NCI-H774 (cell line): ENCODE results near the gene SYCE1L.
"Not testable (repeated sequence)": the region's sequence is repeated elsewhere in the genome, so short reads cannot be mapped to it uniquely, and the experiment has no call there.

Experiments
- DNase-seq: peaks from one replicate; lab custom pipeline; 2025; lab: John Stamatoyannopoulos, UW

The SYCE1L gene

DNA sequence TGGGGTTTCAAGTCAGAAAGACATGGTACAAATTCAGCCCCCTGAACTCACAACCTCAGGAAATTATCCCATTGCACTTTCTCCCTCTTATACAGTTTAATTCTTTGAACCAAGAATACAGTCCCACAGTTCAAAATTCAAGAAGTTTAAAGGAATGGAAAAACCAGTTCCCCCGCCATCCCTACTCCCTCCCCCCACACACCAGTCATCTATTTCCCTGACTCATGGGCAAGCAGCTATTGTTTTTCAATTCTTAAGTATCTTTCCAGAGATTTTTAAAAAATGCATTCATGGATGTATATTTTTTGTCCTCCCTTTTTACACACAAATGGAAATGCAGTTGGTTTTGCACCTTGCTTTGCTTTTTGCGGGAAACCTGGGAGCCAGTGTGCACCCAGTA, 7.3 kb downstream of the SYCE1L start:
- no peak for DNase-seq

DNA sequence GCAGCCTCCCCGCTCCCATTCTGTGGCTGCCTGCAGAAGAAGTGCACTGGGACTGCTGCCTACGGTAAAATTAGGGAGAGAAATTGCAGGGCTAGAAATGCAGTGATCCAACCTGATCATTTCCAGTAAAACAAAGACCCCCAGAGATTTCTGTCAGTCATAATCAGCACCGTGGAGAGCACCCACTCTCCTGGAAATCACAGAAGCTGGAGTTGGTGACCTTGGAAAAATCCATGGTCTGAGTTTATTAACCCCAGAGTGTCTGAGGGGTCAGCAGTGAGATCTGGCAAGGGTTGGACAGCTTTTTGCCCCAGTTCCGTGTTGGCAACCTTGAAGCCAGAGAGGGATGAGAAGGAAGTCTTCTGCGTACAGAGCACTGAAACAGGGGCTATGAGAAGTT, 7.8 kb downstream of the SYCE1L start:
- DNase-seq, result no peak

DNA sequence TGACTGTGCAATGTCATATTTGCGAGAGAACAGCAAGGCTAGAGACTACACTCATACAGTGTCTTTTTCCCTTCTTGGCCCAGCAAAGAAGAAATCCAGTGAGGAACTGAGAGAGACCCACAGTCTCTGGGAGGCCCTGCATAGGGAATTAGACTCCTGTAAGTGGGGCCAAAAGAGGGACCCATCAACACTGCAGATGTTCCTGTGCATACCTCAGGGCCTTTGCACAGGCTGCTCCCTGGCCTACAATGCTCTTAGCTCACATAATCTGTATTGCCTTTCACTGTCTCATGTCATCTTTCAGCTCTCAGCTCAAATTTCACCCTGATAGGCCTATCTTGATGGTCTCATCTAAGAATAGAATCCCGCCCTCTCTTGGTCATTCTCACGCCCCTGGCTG, 9.2 kb downstream of the SYCE1L start:
- DNase-seq, result no peak

DNA sequence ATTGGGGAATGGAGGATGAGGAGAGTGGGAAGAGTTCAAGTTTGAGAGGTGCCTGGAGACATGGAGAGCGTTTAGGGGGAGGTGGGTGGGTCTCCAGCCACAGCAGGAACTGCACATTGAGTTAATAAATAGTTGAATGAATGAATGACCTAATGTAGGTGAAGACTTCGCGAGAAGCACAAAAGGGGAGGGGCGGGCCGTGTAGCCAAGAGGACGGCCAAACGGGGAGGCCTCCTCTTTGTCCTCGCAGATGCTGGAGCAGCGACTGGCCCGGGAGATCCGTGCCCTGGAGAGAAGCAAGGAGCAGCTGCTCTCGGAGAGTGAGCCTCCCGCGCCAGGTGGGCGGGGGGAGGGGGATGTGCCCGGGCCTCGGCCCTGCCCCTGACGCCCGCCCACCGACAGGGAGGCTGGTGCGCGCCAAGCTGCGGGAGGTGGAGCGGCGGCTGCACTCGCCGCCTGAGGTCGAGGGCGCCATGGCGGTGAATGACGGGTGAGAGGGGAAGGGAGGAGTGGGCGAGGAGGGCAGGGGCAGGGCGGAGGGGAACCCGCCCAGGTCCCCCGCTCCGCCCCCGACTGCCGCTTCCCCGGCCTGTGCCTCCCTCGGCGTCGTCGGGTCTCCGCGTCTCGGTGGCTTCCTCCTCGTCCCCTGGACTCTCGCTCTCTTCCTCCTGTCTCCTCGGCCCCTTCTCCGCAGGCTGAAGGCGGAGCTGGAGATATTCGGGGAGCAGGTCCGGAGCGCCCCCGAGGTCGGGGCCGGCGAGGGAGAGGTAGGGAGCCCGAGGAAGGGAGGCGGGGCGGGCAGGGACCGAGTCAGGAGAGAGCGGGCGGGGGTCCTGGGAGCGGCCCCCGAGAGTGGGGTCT, 12.9 kb downstream of the SYCE1L start:
- peak; percentile 75 for DNase-seq

DNA sequence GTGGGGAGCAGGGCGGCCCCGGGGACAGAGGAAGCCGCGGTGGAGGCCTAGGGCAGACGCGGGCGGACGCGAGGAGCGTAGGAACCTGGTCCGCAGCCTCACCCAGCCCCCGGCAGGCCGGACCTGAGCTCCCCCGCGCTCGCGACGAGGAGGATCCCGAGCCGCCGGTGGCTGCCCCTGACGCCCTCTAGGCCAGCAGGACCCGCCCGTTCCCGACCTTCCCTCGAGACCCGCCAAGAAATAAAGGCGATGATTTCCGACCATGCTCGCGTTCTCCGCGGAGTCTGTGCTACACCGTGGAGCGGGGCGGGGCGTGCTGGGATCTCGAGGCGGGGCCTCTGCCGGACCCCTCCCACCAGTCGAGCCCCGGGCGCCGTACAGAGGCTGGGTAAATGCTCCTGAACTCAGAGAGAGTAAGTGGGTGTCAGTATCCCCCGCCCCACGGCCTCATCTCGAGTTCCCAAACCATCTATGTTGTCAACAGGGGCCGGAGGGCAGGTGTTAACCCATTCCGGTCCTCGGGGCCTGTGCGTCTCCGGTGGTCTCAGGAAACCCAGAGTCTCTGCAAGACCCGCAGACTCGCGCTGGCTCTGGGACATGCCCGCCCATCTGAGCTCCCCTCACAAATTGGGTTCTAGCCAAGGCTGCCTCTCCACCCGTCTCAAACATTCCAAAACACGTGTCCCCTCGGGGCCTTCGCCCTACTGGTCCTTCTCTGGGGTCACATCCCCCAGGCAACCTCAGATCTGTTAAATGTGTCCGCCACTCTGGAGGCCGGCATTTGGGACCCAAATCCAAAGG, 13.7 kb downstream of the SYCE1L start:
- DNase-seq, result peak; percentile 42

DNA sequence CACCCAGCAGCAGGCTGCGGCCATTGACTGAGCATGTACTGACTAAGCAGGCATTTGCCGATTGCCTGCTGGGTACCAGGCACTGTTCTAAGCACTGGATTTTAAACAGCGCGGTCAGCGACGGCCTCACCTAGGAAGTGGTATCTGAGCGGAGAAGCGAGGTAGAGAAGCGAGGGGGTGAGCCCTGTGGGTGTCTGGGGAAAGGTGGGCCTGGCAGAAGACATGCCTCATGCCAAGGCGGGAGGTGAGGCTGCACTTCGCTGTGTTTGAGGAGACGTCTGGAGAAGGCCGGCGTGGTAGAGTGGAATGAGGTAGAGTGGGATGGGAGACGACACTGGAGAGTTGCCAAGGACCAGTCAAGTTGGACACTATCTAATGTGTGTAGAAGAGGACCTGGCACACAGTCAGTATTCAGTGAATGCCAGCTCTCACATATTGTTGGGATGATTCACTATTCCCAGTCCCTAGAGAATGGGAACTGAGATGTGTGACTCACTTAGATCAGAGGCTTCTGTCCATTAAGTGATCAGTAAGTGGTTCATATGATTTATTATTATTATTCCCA, 14.4 kb downstream of the SYCE1L start:
- no peak for DNase-seq

DNA sequence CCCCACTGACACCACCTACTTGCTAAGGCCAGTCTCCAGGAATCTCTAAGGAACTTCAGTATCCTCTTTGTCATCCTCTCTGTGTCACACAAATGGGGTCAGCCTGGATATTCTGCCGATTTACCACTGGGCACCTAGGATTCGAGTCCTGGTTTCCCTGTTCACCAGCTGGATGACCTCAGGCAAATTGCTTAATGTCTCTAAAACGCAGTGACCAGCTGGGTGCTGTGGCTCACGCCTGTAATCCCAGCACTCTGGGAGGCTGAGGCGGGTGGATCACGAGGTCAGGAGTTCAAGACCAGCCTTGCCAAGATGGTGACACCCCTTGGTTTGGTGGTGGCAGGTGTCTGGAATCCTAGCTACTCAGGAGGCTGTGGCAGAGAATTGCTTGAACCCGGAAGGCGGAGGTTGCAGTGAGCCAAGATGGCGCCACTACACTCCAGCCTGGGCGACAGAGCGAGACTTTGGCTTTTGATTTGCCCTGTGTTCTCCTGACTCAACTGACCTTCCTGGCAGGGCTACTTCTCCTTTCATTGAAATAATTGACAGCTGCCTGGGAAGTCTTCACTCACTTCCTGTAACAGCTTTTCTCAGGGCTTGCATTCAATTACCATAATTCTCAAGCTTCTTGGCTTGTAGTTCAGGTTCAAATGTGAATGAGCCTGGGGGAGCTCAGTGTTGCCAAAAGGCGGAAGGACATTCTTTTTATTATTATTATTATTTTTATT, 15.4 kb downstream of the SYCE1L start:
- no peak for DNase-seq

DNA sequence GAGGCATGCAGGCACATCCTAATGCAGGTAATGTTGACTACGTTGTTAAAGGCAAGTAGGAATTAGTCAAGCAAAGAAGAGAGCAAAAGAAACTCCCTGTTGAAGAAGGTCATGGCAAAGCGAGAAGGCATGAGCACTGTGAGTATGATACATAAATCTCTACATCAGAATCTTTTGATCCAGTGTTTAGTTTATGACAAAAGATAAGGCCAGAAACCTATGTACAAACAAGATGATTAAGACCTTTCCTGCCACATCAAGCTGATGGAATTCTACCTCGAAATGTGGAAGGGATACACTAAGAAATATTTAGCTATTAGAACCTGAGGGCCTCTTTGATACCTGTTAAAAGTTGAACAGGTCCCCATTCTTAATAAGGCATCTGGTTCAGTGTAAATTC, 20.2 kb downstream of the SYCE1L start:
- DNase-seq, result no peak

DNA sequence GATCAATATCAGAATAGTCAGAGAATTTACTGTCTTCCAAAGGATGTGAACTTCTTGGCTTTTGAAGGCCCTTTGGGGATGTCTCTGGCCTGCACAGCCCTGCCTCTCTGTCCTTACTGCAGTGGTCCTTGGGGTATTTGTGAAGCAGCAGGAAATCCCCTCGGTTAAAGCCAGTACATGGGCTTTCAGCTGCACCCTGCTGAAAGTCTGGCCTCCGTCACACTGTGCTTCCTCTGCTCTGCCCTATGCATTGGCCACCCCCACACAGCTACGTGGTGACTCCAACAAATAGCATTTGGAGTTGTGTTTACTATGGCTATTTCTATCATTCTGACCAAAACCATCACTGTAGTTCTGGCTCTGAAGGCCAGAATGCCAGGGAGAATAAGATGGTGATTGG, 21.2 kb downstream of the SYCE1L start:
- no peak for DNase-seq

DNA sequence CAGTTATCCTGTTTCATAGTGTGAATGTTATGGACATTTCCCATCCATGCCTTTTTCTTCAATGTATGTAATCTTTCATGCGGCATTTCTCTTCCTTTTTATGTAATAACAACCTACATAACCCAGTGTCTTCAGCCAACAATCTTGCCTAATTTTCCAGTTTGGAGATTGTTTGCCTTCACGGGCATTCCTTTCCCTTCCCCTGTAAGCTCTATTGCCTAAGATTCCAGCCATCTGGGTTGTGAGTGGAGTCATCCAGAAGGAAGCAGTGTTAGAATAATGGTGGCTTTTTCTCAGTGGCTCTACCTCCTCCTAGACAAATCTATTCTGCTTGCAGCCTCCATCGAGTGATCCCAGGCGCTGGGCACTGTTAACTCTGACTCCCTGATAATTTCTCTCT, 22.3 kb downstream of the SYCE1L start:
- DNase-seq, result no peak

DNA sequence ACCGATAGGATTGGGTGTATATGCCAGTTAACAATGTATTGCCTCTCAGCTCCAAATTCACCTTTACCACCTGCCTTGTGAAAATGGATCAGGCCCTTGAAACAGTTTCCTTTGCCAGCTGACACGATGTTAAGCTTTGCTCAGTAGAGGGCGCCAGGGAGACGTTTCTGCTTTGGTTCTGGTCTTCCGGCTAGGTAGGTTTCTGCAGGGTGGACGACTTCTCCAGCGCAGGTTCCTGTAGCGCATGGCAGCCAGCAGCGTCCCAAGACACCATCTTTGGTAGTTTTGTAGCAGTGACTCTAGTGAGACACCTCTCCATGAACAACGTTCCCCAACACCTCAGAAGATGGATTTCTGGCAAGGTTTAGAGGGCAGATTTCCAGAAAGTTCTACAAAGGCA, 24.0 kb downstream of the SYCE1L start:
- DNase-seq, result no peak

DNA sequence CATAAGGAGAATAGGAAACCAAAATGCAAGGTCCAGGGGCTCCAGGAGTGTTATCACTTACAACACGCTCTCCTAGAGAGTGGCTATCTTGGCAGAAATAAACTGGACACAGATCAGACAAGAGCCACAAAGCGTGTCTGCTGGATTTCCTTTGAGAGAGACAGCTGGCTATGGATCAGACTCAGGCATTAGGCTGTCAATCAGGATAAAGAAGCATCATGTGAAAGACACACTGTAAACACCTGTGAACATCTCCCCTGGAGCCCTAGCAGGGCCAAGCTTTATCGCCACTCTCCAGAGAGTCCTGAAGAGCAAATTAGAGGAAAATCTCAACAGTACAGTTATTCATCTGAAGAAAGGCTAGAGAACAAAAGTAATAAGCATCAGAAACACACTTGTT, 26.0 kb downstream of the SYCE1L start:
- no peak for DNase-seq

DNA sequence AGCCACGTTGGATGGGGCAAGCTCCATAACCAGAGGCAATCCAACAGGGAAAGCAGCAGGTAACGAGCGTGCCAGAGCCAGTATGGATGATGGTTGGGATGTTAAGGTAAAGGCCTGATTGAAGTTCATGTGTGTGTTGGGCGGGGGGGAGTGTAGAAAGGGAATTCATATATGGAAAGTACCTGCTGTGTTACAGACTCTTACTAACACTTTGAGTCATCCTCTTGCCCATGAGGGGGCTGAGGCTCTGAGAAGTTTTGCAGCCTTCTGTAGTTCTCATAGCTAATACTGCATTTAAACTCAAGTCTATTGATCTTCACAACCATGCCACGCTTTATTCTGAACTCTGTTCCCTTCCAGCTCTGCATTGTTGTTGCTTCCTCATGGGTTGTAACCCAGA, 28.5 kb downstream of the SYCE1L start:
- no peak for DNase-seq

DNA sequence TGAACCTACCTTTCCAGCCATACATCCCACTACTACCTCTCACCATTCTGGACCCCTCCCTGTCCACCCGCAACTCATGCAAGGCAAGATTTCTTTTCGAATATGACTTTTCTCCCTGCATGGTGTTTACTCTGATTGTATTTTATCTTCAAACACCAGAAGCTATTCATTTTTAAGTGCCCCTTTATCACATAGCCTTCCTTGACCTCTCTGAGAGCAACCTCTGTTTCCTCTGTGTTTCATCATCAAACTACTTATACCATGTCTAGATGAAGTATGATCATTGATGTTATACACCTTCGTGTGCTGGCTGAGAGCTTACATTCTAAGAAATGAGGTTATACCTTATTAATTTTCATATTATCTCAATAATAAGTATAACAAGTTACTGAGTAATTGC, 31.8 kb downstream of the SYCE1L start:
- DNase-seq, result no peak

DNA sequence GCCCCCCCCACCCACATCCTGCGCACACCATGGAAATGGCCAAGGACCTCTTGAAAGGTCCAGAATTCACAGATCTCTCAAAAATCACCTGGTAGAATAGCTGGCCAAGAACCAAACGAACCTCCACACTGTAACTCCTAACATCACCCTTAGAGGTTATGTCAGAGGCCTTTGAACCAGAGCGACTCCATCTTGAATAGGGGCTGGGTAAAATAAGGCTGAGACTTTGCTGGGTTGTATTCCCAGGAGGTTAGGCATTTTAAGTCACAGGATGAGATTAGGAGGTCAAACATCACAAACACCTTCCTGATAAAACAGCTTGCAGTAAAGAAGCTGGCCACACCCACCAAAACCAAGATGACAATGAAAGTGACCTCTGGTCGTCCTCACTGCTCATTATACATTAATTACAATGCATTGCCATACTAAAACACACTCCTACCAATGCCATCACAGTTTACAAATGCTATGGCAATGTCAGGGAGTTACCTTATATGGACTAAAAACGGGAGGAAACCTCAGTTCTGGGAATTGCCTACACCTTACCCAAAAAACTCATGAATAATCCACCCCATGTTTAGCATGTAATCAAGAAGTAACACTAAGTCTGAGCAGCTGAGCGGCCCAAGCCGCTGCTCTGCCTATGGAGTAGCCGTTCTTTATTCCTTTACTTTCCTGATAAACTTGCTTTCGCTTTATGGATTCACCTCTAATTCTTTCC, 34.8 kb downstream of the SYCE1L start:
- DNase-seq, result no peak

DNA sequence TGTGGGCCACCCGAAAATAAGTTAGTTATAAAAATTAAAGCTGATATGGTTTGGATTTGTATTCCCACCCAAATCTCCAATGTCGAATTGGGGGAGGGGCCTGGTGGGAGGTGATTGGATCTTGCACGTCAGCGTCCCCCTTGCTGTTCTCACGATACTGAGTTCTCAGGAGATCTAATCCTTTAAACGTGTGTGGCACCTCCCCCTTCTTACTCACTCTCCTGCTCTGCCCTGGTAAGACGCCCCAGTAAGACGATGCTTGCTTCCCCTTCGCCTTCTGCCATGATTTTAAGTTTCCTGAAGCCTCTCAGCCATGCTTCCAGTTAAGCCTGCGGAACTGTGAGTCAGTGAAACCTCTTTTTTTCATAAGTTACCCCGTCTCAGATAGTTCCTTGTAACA, 35.4 kb downstream of the SYCE1L start:
- DNase-seq, result no peak

DNA sequence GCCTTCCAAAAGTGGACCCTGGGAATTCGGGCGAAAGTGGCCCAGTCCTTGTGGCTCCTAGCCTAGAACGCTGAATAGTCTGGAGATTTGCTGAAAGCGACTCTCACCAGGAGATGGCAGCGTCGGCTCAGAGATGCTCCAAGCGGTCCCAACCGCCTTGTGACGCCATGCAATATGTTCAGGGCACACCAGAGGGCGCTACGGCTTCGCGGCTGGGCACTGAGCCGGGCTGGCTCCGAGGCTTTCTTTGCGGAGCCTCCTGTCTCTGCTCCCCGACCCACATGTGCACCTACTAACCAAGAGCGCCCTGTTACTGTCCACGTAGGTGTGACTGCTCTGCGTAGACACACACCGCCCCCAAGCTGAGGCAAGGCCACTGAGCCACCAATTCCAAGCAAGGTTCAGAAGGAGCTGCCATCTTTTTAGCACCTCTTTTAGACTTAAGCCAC, 36.9 kb downstream of the SYCE1L start:
- peak; percentile 66 for DNase-seq

DNA sequence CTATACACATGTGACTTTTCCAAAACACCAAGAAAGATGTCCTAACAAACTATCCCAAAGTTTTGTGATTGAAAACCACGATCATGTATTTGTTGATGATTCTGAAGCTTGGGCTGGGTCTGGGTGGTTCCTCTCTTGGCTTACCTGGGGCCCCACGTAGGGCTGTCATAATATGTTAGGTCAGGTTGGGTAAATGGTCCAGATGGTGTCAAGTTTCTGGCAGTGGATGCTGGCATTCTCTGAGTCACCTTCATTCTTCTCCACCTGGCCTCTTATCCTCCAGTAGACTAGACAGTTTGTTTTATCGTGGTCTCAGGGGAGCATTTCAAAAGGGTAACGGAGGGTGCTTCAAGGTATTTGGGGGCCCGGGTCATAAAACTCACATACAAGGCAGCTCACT, 39.4 kb downstream of the SYCE1L start:
- no peak for DNase-seq

DNA sequence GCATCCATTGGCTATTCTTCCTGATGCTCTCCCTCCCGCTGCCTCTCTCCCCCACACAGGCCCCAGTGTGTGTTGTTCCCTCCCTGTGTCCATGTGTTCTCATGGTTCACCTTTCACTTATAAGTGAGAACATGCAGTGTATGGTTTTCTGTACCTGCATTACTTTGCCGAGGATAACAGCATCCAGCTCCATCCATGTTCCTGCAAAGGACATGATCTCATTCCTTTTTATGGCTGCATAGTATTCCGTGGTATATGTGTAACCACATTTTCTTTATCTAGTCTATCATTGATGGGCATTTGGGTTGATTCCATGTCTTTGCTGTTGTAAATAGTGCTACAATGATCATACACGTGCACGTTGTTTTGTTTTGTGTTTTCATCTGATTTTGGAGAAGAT, 43.3 kb downstream of the SYCE1L start:
- DNase-seq, result not testable (repeated sequence)

DNA sequence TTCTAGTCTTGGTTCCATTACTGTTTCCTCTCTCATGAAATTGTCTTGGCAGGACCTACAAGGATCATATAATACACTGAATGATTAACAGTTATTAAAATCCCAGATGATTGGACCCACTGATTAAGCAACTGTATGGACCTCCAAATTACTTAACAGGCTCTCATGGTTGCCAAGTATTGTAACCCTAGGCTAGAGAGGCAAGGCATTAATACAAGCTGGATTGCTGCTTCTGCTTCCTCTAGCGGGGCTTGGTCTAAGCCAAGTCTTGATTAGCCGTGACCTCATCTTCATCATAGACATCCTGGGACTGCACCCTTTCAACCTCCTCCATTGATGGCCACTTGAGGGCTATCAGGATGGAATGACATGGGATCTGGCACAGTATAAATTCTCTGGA, 46.9 kb downstream of the SYCE1L start:
- DNase-seq, result no peak

DNA sequence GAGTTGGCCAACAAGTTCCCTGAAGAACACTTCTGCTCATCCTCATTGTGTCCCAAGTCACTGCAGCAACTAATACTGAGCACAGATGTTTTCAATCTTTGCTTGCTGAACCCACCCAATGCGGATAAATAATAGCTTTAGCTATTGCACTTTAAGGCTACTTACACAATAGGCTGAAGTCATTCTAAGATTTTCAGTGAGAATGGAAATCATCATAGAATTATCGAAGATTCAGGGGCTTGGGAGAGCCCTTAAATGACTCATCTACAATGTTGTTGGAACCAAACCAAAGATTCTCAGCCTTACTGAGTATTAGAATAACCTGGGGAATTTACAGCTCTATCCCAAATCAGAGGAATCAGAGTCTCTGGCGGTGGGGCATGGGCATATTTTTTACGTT, 51.2 kb downstream of the SYCE1L start:
- no peak for DNase-seq
